Ovary (tissue), 9 donors: Measurements from ENCODE around the gene SNRK. TPM values are rescaled to one million over a fixed set of nuclear protein-coding genes. Genes with fewer than 3 reads are reported as not detected.

Source experiments
- DNase-seq, 5 donors: peaks; one replicate each; pipeline ENCODE4 v3.0.0-alpha.2; 2019 to 2020
- H3K27ac ChIP-seq, 2 donors: fragments of 200-600 bp; one replicate each; pipeline versions ENCODE4 v1.5.1 to v1.8.0; 2019 to 2022
- H3K27me3 ChIP-seq: fragments of 200-600 bp; one replicate; pipeline ENCODE4 v1.8.0; 2022
- H3K36me3 ChIP-seq: fragments of 200-600 bp; sonication (generic); one replicate; pipeline ENCODE4 v1.5.1; 2019
- H3K4me1 ChIP-seq: one replicate; pipeline ENCODE4 v1.8.1; 2013; ENCODE audit warnings: mild to moderate bottlenecking, moderate library complexity; ENCODE audit not compliant: insufficient read depth
- H3K4me3 ChIP-seq: fragments of 200-600 bp; sonication (generic); one replicate; pipeline ENCODE4 v1.5.1; 2017
- H3K9me3 ChIP-seq, 2 donors: fragments of 200-600 bp in 1 of 2; sonication (generic) in 1 of 2; one replicate each; pipeline versions ENCODE4 v1.5.1 to v1.8.1; 2013 to 2019; ENCODE audit warnings: mild to moderate bottlenecking in 1 of 2, moderate library complexity in 1 of 2
- EP300 ChIP-seq: sonication (generic); formaldehyde crosslinking; IDR thresholded peaks from one replicate; pipeline ENCODE4 v1.6.1; 2017; ENCODE audit warnings: antibody characterized with exemption
- POLR2A ChIP-seq: fragments of 450-650 bp; IDR thresholded peaks from one replicate; pipeline ENCODE4 v1.6.1; 2017; ENCODE audit warnings: antibody characterized with exemption, mild to moderate bottlenecking, moderate library complexity
- WGBS, 3 donors: extraction: QIAGEN DNeasy Blood & Tissue Kit in 1 of 3; methylation state at CpG; one replicate each; pipeline versions ENCODE4 v1.1.5 to v1.1.7; 2013 to 2017; 5-methylcytosine and 5-hydroxymethylcytosine counted together
- intact Hi-C, 4 donors: fragments of 100-400 bp; cut with DNase I; formaldehyde crosslinking; loops; one replicate each; pipeline versions ENCODE4 v1.11.0 to v1.15.1; 2022 to 2023
- polyA plus RNA-seq, 2 donors: library from polyadenylated mRNA; stranded (reverse); fragments of 200-250 nt in 1 of 2; fragments of 350-450 nt in 1 of 2; fragmentation: Illumina TruSeq in 1 of 2; extraction: RNeasy Lipid Tissue Mini Kit (QIAGEN cat#74804) in 1 of 2; gene quantifications; one replicate each; pipeline ENCODE4 v1.2.3, GENCODE V29; 2013 to 2014
- total RNA-seq, 7 donors: library from RNA; depleted of rRNA in 2 of 7; stranded (reverse); fragments of >200 nt in 2 of 7; fragmentation: NEBNext Ultra II Directional in 3 of 7; extraction: Animal tissue kit (Norgen Biotek cat#: 25700) in 3 of 7; gene quantifications; one replicate each; pipeline versions ENCODE4 v1.1.0 to v1.2.4, GENCODE V29; 2016 to 2023
- TF ChIP-seq, protein P1 (sequence below), 3 donors: fragments of 450-650 bp in 2 of 3; fragments of 200-600 bp in 1 of 3; IDR thresholded peaks; one replicate each; pipeline versions ENCODE4 v1.5.1 to v1.8.0; 2016 to 2022; ENCODE audit warnings: antibody characterized with exemption in 3 of 3, mild to moderate bottlenecking in 1 of 3
- donor health status: DM: no; HTN: no; CAD: no; lungs with moderate emphysema.
- donor health status: DM: no; HTN: no; CAD: no.
- donor health status: Bipolar disorder and iron deficiency.
- donor health status: DM: yes; HTN: yes; CAD: no.
- donor health status: DM: no; HTN: no; CAD: no.
- donor health status: DM: yes; HTN: yes; CAD: no.

The SNRK gene
- total and polyA plus RNA-seq, 9 donors, result 19.0 to 52.1 (median 28.9) TPM

DNA sequence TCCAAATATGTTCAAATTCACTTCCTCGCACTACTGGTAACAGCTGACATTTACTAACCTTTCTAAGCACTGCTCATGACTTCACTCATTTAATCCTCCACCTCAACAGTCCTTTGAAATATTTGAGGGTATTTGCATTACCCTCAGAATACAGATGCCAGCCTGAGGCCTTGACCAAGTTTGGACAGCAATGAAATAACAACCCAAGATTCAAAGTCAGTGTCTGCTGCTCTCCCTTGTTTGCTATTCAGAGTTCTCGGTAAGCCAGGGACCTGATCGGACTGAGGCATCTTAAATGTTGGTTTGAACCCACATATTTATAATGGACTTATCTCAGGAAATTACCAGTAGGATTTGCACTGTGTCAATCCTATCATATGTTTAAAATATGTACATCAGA is 19.9 kb upstream of the SNRK start:
- no peaks in the 10 kb centered on the region for H3K9me3 ChIP-seq
- 59 to 65% (median 64%) methylated on average over 3 of the region's 3 CpGs for WGBS, 3 donors

DNA sequence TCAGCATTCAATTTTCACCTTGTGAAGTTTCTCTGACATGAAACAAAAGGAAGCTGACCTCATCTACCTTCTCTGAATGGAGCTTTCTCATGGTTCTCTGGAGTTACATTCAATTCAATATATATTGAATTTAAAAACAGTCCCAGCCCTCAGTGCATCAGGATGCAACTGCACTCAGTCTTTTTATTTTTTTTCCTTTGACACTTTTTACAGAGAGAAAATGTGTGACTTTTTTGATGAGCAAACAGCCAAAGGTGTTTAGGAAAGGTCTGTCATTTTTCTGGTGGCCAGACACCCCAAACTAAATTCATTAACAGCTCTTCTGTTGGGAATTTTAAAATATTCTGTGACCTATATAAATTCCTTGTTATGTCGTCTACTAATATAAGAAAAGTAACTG is 19.3 kb upstream of the SNRK start:
- Histone ChIP-seq H3K9me3 (no peaks in the 10 kb centered on the region), H3K27me3 (no peaks in the 10 kb centered on the region), H3K27ac (no peak overlapping the region), H3K36me3 (no peaks in the 10 kb centered on the region), H3K4me1 (no peaks in the 10 kb centered on the region), H3K4me3 (no peak overlapping the region)
- TF ChIP-seq EP300 (no peak), POLR2A (no peak)
- TF ChIP-seq, protein P1, sequence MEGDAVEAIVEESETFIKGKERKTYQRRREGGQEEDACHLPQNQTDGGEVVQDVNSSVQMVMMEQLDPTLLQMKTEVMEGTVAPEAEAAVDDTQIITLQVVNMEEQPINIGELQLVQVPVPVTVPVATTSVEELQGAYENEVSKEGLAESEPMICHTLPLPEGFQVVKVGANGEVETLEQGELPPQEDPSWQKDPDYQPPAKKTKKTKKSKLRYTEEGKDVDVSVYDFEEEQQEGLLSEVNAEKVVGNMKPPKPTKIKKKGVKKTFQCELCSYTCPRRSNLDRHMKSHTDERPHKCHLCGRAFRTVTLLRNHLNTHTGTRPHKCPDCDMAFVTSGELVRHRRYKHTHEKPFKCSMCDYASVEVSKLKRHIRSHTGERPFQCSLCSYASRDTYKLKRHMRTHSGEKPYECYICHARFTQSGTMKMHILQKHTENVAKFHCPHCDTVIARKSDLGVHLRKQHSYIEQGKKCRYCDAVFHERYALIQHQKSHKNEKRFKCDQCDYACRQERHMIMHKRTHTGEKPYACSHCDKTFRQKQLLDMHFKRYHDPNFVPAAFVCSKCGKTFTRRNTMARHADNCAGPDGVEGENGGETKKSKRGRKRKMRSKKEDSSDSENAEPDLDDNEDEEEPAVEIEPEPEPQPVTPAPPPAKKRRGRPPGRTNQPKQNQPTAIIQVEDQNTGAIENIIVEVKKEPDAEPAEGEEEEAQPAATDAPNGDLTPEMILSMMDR (IDR thresholded peaks at IDR 0.05), result no peak
- 87 to 94% (median 88%) methylated on average over 1 of the region's 1 CpG for WGBS, 3 donors
- intact Hi-C loops, result no loop called here
- DNase-seq, result no peak

More for the DNA sequence above, 19.9 kb upstream of the SNRK start:
- no peak for DNase-seq
- TF ChIP-seq EP300 (no peak), POLR2A (no peak)
- TF ChIP-seq, protein P1 (IDR thresholded peaks at IDR 0.05), result no peak
- H3K27ac ChIP-seq, result no peak overlapping the region
- no peaks in the 10 kb centered on the region for H3K36me3 ChIP-seq
- intact Hi-C loops, result no loop called here
- no peaks in the 10 kb centered on the region for H3K4me1 ChIP-seq
- no peak overlapping the region for H3K4me3 ChIP-seq
- H3K27me3 ChIP-seq, result no peaks in the 10 kb centered on the region

DNA sequence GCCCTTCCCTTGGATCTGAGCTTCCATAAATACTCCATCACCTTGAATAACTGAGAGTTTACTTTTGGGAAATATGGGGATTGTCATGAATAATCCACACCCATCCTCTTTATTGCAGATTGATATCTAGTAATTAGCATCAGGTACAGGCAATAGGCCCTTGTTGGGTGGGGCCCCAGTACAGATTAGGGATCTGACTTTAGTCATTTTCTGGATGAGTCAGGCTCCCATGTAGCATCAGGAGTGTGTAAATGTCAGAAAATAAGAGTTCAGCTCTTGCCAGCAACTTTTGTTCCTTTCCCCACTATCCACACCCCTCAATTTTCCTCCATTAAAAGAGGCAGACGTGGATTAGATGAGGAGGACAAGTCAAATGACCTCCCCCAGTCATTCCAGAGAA is 17.7 kb upstream of the SNRK start:
- H3K27ac ChIP-seq, result no peak overlapping the region
- intact Hi-C loops, result no loop called here
- H3K9me3 ChIP-seq, result no peaks in the 10 kb centered on the region
- no peaks in the 10 kb centered on the region for H3K36me3 ChIP-seq
- no peak overlapping the region for H3K4me3 ChIP-seq
- no peaks in the 10 kb centered on the region for H3K27me3 ChIP-seq
- TF ChIP-seq, protein P1 (IDR thresholded peaks at IDR 0.05), result no peak
- TF ChIP-seq EP300 (no peak), POLR2A (no peak)
- DNase-seq, result no peak
- H3K4me1 ChIP-seq, result no peaks in the 10 kb centered on the region
- WGBS, 3 donors, result 88 to 100% (median 90%) methylated on average over 1 of the region's 1 CpG

DNA sequence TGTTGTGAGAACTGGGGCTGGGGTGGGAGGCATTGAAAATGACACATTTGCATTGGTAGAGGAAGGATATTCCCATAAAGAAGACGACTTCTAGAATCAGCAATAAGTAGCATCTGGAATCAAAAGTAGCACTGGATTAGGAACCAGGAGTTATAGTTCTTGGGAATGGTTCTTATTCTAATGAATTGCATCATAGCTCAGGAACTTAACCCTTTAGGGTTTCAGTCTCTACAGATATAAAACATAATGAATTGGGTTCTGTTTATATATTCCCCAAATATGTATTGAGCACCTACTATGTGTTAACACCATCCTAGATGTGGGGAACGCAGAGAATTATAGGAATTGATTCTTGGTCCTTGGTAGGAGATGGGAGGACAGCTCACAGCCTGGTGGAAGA is 16.3 kb upstream of the SNRK start:
- no peaks in the 10 kb centered on the region for H3K27me3 ChIP-seq
- no peak overlapping the region for H3K4me3 ChIP-seq
- WGBS, 3 donors, result 64 to 67% (median 65%) methylated on average over 2 of the region's 2 CpGs
- no peaks in the 10 kb centered on the region for H3K4me1 ChIP-seq
- H3K9me3 ChIP-seq, result no peaks in the 10 kb centered on the region
- TF ChIP-seq POLR2A, result no peak
- TF ChIP-seq, protein P1 (IDR thresholded peaks at IDR 0.05), result no peak
- no peak for TF ChIP-seq EP300
- DNase-seq, result no peak
- no peaks in the 10 kb centered on the region for H3K36me3 ChIP-seq
- H3K27ac ChIP-seq, result no peak overlapping the region
- intact Hi-C loops, result no loop called here

DNA sequence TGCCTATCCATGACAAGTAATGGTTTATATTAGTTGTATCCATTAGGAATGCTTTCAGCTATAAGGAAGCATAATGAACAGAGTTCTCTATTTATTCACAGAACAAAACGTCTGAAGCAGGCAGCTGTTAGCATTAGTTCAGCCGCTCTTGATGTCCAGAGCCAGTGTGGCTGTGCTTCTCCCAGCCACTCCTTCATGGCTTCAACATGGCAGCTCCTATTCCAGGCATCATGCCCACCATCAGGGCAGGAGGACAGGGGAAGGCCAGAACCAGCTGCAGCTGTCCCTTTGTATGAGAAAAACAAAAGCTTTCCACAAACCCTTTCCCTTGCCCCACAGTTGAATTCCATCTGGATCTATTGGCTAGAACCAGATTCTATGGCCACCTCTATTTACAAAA is 12.9 kb upstream of the SNRK start:
- Histone ChIP-seq H3K4me1 (no peaks in the 10 kb centered on the region), H3K36me3 (no peaks in the 10 kb centered on the region), H3K27ac (no peak overlapping the region), H3K4me3 (no peak overlapping the region), H3K27me3 (no peaks in the 10 kb centered on the region), H3K9me3 (no peaks in the 10 kb centered on the region)
- WGBS, 3 donors, result 73 to 79% (median 74%) methylated on average over 2 of the region's 2 CpGs
- intact Hi-C loops, result no loop called here
- no peak for DNase-seq
- TF ChIP-seq POLR2A (no peak), EP300 (no peak)
- TF ChIP-seq, protein P1 (IDR thresholded peaks at IDR 0.05), result no peak
